GM19023 (cell line): ENCODE results near the gene MMP1.

Experiments
- ATAC-seq: cut with Tn5 transposase; IDR thresholded peaks from one replicate; pipeline ENCODE4 v1.9.1; 2021; ENCODE audit warnings: mild to moderate bottlenecking, moderate library complexity; ENCODE audit not compliant: unreplicated experiment

Gene MMP1

DNA sequence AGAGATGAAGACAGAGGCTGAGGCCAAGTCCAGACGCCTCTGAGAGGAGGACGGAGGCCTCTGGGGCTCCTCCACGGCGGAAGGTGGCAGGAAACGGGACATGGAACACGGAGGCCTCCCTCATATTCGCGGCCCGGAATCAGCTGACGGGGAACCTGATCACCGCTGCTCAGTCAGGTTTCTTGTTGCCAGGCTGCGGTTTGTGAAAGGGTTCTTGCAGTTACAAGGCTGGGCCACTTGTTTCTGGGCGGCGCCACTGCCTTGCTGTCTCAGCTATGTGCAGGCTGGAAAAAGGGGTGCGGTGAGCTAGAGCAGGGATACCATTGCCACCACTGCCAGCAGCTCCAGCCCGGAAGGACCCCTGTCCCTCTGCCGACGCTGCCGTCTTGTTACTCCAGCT is 10.0 kb upstream of the MMP1 start:
- ATAC-seq, result no peak

DNA sequence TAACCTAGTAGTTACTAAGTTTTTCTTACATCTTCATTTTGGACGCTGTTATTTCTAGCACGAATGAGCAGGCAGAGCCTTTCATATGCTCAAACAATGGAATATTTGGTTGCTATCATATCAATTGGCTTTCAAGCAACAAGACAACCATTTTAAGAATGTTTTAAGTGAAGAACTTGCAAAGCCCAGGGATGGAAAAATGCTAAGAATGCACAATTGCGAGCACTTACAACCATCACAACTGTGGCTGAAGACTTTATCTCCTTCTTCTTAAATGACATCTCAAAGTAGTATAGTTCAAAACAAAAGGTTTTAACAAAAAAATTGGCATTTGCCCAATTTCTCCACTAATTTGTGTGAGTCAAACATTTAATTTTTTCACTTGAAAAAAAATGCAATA is 8.3 kb upstream of the MMP1 start:
- ATAC-seq, result no peak

DNA sequence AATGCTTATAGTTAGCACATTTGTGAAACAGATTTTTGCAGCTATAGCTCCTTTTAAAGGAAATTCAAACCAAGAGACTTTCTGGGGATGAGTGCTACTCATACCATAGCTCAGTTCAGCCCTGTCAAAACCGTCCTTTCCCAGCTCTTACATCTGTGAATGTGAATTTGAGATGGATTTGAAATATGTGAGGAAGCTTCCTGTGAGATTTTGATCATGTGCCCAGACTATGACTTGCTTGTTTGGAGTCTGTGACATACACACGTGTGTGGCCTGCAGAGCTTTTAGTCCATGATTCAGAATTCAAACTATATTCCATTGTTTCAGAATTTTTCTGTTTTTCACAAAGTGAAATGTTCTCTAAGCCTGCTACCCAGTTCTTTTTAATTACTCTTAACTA is 4.4 kb upstream of the MMP1 start:
- no peak for ATAC-seq

DNA sequence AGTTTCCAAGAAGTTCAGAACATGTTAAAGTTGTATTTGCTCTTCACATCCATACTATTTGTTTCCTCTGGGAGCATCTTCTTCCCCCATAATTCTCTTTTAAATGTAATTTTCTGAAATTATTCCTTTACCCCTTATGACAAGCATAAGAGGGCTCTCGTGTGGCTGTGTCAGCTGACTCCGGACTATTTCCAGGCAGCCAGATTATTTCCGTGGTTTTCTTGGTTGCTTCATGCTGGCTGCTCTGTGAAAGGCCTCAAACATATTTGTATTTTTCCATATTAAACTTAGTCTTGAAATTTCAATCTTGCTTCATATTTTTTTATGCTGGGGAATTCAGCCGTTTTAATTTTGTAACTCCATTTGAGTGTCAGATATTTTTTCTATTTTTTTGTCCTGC is 2.8 kb upstream of the MMP1 start:
- no peak for ATAC-seq

DNA sequence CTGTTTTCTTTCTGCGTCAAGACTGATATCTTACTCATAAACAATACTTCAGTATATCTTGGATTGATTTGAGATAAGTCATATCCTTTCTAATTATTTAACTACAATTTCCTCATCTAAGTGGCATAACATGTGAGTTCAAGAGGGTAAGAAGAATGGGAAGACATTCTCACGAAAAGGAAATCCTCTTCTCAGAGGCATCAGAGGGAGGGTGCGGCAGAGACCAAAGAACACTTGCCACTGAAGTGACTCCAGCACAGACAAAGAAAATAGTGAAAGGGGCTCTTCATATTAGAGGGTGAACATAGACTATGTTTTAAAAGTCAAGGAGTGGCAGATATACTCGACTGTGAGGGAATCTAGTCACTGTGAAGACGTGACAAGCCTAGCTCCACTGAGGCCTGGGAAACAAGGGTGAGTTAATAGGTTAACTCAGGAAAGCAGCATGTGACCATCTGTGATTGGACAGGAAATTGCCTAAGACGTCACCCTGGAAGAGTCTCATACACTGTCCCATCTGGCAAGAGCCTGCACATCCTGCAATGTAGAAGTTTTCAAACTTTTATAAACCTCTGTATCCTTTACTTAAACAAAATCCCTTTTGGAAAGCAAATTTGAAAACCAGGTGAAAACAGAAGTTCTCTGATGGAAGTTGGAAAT is 1.9 kb upstream of the MMP1 start:
- ATAC-seq, result no peak

DNA sequence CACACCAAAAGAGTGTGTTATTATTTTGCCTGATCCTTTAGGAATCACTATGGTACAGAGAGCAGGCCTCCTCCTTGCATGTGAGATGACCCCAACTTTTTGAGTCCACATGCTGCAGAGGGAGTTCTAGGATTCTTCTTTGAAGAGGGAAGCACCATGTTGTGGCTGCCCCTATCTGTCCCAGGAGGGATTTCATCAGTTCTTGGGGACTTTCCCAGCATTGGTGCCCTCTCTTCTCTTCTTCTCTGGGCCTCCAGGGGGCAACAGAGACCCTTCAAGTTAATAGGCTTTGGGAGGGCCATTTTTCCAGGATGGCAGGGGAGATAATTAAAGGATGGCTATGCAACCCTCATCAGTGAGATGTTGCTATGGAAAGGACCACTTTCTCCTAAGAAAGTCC is 3.6 kb downstream of the MMP1 start:
- ATAC-seq, result peak; percentile 97

DNA sequence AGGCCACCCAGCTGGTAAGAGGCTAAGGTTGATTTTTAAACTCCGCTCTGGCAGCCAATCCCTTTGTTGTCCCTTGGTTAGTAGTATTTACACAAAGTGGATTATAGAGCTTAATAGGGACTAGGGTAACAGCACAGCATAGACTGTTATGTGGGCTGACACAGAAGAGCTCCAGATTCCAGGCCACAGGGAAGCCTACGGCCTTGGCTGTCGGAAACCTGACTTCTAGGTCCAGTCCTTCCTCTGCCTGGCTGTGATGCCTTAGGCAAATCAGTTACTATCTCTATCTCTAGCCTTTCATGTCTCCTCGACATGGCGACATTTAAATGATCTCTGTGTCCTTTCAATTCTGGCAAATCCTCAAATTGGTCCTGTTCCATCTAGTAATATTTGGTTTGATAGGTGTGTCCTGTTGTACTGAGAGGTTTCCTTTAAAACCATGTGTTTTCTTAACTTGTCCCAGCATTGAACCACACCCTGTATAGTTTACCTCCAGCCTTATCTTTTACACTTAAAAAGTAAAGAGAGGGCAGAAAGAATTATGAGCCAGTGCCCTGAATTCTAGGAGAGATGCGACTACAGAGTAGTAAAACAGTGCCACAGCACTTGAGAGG is 4.2 kb downstream of the MMP1 start:
- ATAC-seq, result no peak

DNA sequence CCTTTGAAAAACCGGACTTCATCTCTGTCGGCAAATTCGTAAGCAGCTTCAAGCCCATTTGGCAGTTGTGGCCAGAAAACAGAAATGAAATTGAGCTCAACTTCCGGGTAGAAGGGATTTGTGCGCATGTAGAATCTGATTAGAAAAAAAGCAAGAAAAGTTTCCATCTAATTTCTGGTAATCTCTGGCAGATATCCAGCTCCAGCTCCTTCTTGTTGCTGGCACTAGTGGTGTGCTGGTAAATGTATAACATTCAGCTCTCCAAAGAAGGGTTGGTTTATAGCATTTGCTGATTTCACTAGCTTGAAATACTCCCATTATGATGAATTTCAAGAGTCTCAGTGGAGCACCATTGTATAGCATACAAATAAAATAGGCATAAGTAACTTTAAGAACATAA is 5.4 kb downstream of the MMP1 start:
- ATAC-seq, result no peak

DNA sequence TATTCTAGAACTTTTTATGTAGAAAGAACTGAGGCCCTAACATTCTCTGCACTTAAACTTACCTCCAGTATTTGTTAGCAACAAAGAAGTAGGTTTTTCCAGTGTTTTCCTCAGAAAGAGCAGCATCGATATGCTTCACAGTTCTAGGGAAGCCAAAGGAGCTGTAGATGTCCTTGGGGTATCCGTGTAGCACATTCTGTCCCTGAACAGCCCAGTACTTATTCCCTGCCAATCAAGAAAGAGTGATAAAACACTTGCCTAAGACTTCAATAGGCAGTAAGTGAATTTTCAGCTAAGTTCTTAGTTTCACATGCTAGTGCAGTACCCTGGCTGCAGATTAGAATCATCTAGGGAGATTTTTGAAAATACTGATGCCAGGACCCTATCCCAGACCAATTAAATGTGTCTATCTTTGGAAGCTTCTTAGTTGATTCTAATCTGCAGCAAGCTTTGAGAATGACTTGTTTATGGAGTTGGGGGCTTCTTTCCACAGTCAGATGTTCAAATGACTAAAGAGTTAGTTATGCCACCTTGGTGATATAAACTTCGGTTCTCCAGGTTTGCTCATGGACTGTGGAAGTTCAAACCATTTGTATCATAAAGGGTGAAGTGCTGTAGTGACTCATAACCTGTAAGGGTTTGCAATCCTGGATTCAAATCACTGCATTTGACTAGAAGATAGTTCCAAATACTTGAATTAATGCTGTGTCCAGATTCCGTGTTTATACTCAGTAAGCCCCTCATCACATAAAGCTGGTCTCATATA is 6.5 kb downstream of the MMP1 start:
- no peak for ATAC-seq

DNA sequence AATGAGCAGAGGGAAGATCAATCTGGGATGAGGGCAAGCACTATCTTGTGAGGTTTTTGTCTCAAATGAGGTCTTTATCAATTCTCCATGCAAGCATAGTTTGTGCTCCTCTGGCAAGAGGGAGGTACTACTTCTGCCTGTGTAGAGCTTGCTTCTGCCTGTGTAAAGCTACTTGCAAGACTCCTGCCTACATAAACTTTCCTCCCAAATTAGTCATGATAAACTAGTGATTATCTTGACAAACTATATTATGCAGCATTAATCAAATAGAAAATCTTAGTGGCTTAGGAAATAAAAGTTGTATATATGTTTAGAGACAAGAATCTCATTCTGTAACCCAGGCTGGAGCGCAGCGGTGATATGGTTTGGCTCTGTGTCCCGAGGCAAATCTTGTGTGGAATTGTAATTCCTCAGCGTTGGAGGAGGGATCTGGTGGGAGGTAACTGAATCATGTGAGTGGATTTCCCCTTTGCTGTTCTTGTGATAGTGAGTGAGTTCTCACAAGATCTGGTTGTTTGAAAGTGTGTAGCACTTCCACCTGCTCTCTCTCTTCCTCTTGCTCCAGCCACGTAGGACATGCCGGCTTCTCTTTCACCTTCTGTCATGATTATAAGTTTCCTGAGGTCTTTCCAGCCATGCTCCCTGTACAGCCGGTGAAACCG is 9.5 kb downstream of the MMP1 start:
- ATAC-seq, result no peak

DNA sequence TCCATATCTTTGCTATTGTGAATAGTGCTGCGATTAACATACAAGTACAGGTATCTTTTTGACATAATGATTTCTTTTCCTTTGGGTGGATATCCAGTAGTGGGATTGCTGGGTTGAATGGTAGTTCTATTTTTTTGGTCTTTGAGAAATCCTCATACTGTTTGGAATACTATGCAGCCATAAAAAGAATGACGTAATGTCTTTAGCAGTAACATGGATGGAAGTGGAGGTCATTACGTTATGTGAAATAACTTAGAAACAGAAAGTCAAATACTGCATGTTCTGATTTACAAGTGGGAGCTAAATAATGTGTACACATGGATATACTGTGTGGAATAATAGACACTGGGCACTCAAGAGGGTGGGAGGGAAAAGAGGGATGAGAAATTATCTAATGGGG is 13.6 kb downstream of the MMP1 start:
- no peak for ATAC-seq

DNA sequence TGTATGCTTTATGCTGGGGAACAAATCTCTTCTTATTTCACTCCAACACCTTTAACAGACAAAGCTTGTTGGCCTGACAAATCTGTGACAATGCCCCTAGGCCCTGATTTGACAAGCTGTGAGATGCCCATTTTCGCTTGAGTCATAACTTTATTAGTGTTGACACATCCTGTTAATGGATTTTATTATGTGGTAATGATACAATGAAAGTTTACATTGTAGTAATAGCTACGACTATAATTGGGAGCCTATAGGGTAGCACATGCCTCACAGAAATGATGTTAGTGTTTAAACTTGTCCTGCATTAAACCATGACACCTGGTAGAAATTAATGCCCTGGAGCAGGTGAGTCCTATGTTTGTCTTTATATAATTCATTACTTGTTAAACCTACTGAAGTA is 14.2 kb downstream of the MMP1 start:
- ATAC-seq, result no peak

DNA sequence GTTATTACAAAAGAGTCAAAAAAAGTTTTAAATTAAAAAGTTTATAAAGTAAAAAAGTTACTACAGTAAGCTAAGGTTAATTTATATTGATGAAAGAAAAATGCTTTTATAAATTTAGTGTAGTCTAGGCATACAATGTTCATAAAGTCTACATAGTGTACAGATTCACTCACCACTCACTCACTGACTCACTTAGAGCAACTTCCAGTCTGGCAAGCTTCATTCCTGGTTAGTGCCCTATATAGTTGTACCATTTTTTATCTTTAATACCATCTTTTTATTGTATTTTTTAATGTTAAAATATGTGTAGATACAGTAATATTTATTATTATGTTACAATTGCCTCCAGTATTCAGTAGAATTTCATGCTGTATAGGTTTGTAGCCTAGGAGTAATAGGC is 14.9 kb downstream of the MMP1 start:
- no peak for ATAC-seq

DNA sequence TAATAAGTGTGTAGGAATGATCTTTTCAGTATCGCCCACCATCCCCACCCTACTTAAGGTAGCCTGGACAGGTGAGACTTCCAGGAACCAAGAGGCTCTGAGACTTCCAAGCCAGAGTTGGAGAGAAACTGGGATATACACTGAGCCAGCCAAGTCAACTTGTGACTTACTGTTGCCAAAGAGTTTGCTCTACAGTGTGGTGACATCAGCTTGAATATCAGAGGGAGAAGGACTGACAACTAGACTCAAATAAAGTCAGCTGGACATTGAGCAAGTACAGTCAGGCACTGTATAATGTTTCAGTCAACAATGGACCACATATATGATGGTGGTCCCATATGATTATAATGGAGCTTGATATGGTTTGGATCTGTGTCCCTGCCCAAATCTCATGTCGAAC is 16.3 kb downstream of the MMP1 start:
- ATAC-seq, result no peak

DNA sequence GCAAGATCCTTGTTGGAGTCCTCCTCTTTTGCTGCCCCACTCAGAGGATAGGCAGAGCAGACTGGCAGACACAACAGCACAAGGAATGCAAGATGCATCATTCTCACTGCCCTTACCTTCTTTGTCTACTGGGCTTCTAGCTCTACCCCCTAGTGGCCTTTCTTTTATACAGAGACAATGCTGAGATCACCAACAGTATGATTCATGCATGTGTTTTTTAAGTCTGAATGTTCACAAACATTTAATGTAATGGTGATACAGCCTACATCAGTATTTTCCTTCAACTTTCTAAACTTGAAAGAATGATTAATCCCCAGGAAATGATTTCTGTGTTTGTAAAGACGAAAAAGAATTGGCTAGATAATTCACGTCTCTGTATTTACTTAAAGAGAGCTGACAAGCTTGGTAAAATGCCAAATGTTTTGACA is 17.5 kb downstream of the MMP1 start, which contains the start of gene MMP10:
MMP10 (minus strand) TSS at position 138 of the 428 bp plus-strand sequence; CDS start at position 101, 37 bp downstream.
- ATAC-seq, result no peak

DNA sequence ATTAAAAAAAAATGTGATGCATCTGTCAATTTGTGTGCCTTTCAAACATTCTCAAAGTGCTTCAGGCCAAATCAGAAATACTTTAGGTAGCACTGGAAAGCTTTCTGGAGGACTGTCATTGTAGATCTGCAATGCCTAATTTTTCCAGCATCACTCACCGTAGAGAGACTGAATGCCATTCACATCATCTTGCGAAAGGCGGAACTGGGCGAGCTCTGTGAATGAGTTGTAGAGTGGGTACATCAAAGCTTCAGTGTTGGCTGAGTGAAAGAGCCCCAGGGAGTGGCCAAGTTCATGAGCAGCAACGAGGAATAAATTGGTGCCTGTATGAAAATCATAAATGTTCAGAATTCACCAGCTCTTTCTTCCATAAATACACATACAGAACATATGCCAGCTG is 21.5 kb downstream of the MMP1 start:
- no peak for ATAC-seq

DNA sequence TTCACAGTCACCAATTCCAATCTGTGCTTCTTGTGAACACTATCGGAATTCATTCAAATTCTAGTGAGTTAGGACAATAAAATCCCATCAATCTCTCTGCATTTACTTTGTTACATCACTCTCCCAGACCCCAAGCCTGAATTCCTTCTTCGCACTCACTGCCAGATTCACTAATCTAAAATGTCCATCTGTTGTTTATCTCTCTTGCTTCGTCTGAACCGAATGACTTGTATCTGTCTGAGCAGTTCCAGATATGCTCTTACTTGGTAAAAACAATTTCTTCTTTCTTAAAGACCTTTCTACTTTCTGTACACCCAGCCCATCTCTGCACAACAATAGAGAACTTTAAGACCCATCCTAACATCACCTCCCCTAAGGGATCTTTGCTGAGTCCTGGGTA is 24.6 kb downstream of the MMP1 start:
- no peak for ATAC-seq

DNA sequence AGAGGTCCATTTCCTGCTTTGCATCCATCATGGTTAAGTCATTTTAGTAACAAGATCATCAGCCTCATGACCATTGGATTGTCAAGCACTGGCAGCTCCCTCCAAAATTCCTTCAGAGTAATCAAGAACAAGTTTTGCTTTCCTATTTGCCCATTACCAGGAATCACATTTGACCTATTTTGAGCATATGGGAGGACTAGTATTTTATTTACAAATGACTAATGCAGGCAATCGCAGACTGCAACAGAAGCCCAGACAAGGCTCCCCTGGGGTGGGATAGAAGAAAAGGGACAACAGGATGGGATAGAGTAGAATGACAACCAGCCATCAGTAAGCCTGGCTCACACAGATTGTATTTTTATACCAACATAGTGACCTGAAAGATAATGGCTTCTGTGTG is 26.6 kb downstream of the MMP1 start:
- ATAC-seq, result no peak

DNA sequence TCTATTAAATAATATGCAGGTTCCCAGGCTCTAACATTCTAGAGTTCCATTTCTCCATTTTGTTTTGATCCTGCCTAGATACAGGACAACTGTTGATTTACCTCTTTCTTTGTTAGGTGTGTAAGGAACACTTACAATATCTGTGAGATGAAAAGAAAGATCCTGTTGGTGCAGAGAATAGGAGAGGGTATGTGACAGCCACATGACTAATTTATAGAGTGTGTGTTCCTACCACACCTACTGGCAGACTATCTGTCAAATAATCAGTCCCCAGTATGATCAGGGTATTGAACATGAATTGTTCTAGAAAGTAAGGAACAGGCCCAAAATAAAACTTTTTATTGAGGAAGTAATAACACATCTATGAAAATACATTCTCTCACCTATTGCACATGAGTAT is 27.8 kb downstream of the MMP1 start:
- ATAC-seq, result no peak

DNA sequence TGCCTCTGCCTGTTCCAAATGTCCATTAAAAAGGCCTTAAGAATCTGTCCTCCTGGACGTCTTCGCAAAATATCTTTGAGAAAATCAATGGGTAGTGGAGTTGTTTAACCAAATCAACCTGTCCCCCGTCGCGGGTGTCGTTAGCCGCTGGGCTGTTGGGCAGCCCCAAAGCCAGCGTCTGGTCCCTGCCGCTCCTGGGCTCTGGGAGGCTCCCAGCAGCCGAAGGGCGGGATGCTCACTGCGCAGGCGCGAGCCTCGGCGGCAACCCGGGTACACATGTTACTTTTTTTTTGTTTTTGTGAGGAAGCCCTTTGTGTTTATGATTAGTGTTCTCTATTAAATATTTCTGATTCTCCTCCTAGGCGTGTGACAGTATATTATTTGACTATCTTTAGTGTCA is 30.2 kb downstream of the MMP1 start:
- no peak for ATAC-seq

DNA sequence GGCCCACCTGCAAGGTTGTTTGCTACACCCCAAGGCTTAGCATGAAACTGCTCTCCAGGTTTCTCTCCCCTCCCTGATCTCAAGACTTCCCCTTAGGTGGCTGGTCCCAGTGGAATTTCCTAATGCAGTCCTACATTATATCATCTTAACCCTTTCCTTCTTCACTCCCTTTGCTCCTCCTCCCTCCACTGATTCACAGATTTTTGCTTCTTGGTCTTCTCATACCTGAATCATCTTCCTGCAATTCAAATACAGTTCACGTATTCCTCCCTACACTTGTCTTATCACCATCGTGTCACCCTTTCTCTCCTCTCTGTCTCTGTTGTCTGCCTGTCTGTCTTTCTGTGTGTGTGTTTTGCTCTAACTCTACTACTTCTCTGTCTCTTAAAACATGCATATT is 34.5 kb downstream of the MMP1 start:
- no peak for ATAC-seq

DNA sequence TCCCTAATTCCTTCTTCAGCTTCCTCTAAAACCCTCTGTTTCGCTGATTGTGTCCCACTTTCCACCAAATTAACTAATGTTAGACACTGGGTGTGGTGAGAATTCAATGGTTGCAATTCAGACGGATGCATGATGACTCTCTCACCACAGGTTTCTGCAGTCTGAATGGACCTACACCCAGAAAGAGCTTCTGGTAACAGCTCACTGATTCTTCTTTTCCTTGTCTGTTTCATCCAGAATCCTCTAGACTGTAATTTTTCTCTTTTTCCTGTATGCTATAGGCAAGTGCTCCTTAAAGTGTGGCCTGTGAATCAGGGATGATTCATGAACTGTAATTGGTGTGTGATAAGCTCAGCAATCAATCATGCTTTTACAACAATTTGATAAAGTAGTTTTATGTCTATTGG is 35.6 kb downstream of the MMP1 start:
- no peak for ATAC-seq
